Measurements from ENCODE around the gene EFCAB14.

GRCh38 chr1:46718727-46719622, at the start of gene EFCAB14:
- no peak for TF ChIP-seq EZH2phosphoT487 (IDR thresholded peaks at IDR 0.05; ENCODE audit: insufficient read depth, low read depth)
- no peak for TF ChIP-seq EZH2 (IDR thresholded peaks at IDR 0.05; ENCODE audit: insufficient read depth, poor library complexity, severe bottlenecking)
